Vagina (tissue), 2 donors: ENCODE measurements around the gene ZMYND8. TPM values are rescaled to one million over a fixed set of nuclear protein-coding genes. Genes with fewer than 3 reads are reported as not detected.

Source experiments
- DNase-seq, 2 donors: peaks; one replicate each; pipeline ENCODE4 v3.0.0-alpha.2; 2017; ENCODE audit errors: extremely low spot score in 2 of 2
- H3K27ac ChIP-seq: fragments of 200-600 bp; sonication (generic); one replicate; pipeline ENCODE4 v1.5.1; 2019
- H3K27me3 ChIP-seq: fragments of 200-600 bp; sonication (generic); one replicate; pipeline ENCODE4 v1.5.1; 2019
- H3K36me3 ChIP-seq, 2 donors: fragments of 200-600 bp; sonication (generic); one replicate each; pipeline ENCODE4 v1.5.1; 2017 to 2019
- H3K4me1 ChIP-seq: fragments of 200-600 bp; sonication (generic); one replicate; pipeline ENCODE4 v1.5.1; 2019
- H3K4me3 ChIP-seq, 2 donors: fragments of 200-600 bp; sonication (generic); 1 replicate in 1 of 2; 2 replicates in 1 of 2; pipeline ENCODE4 v1.5.1; 2016 to 2019
- H3K9me3 ChIP-seq: fragments of 200-600 bp; sonication (generic); one replicate; pipeline ENCODE4 v1.5.1; 2019
- CTCF ChIP-seq, 3 experiments: fragments of 450-650 bp in 2 of 3; fragments of 200-600 bp in 1 of 3; sonication (generic) in 1 of 3; IDR thresholded peaks; one replicate each; pipeline ENCODE4 v1.5.1; 2017 to 2019; ENCODE audit warnings: antibody characterized with exemption in 3 of 3, mild to moderate bottlenecking in 2 of 3, moderate library complexity in 2 of 3
- POLR2A ChIP-seq, 2 donors: fragments of 450-650 bp; IDR thresholded peaks; one replicate each; pipeline ENCODE4 v1.6.1; 2017; ENCODE audit warnings: antibody characterized with exemption in 2 of 2, mild to moderate bottlenecking in 2 of 2, moderate library complexity in 2 of 2
- POLR2AphosphoS5 ChIP-seq, 2 donors: sonication (generic); formaldehyde crosslinking; IDR thresholded peaks; one replicate each; pipeline ENCODE4 v1.9.0; 2017; ENCODE audit warnings: antibody characterized with exemption in 2 of 2, mild to moderate bottlenecking in 2 of 2, low read depth in 1 of 2; ENCODE audit not compliant: insufficient read depth in 1 of 2
- intact Hi-C: fragments of 100-400 bp; cut with DNase I; formaldehyde crosslinking; loops from one replicate; pipeline ENCODE4 v1.15.1; 2023
- total RNA-seq: library from RNA; depleted of rRNA; stranded (reverse); fragments of >200 nt; gene quantifications from one replicate; pipeline ENCODE4 v1.2.3, GENCODE V29; 2016

The ZMYND8 gene
- total RNA-seq, 1 donor from 2014 or later = 91.1 TPM

- H3K27ac ChIP-seq = no peak overlapping the region
- intact Hi-C loops = no loop called here
- no peaks in the 10 kb centered on the region for H3K9me3 ChIP-seq
- no peak for DNase-seq
- H3K4me1 ChIP-seq = no peaks in the 10 kb centered on the region
- TF ChIP-seq POLR2A (IDR thresholded peaks at IDR 0.05) (no peak), CTCF (IDR thresholded peaks at IDR 0.05) (no peak), POLR2AphosphoS5 (IDR thresholded peaks at IDR 0.05; ENCODE audit: insufficient read depth in 1 of 2, low read depth in 1 of 2) (no peak)
- H3K4me3 ChIP-seq = no peak overlapping the region
- H3K36me3 ChIP-seq = no peaks in the 10 kb centered on the region
- H3K27me3 ChIP-seq = no peaks in the 10 kb centered on the region
Measured at GRCh38 chr20:47202733-47203667, 153.5 kb downstream of the ZMYND8 start.

- Histone ChIP-seq H3K36me3 (no peaks in the 10 kb centered on the region), H3K27me3 (no peaks in the 10 kb centered on the region), H3K4me3 (no peak overlapping the region), H3K9me3 (no peaks in the 10 kb centered on the region), H3K4me1 (no peaks in the 10 kb centered on the region), H3K27ac (no peak overlapping the region)
- DNase-seq = no peak
- TF ChIP-seq POLR2A (IDR thresholded peaks at IDR 0.05) (no peak), CTCF (IDR thresholded peaks at IDR 0.05) (no peak), POLR2AphosphoS5 (IDR thresholded peaks at IDR 0.05; ENCODE audit: insufficient read depth in 1 of 2, low read depth in 1 of 2) (no peak)
- intact Hi-C loops = loop anchor here (2.0 kb wide), 1 partner anchor 52 kb away; no protein-coding TSS in a partner anchor
Measured at GRCh38 chr20:47201074-47201730, 155.3 kb downstream of the ZMYND8 start.

GRCh38 chr20:47198996-47199552, 157.4 kb downstream of the ZMYND8 start:
- intact Hi-C loops = loop anchor here (10.0 kb wide), 1 partner anchor 186 kb away; no protein-coding TSS in a partner anchor
- H3K27ac ChIP-seq = no peak overlapping the region
- no peaks in the 10 kb centered on the region for H3K4me1 ChIP-seq
- no peaks in the 10 kb centered on the region for H3K27me3 ChIP-seq
- no peaks in the 10 kb centered on the region for H3K36me3 ChIP-seq
- no peak overlapping the region for H3K4me3 ChIP-seq
- H3K9me3 ChIP-seq = no peaks in the 10 kb centered on the region
- DNase-seq = no peak
- TF ChIP-seq CTCF (IDR thresholded peaks at IDR 0.05) = no peak
- no peak for TF ChIP-seq POLR2AphosphoS5 (IDR thresholded peaks at IDR 0.05; ENCODE audit: insufficient read depth in 1 of 2, low read depth in 1 of 2)
- no peak for TF ChIP-seq POLR2A (IDR thresholded peaks at IDR 0.05)

GRCh38 chr20:47198254-47198671, 158.2 kb downstream of the ZMYND8 start:
- H3K27me3 ChIP-seq = no peaks in the 10 kb centered on the region
- H3K27ac ChIP-seq = no peak overlapping the region
- H3K36me3 ChIP-seq = no peaks in the 10 kb centered on the region
- no peak for DNase-seq
- H3K4me1 ChIP-seq = no peaks in the 10 kb centered on the region
- intact Hi-C loops = loop anchor here (10.0 kb wide), 1 partner anchor 187 kb away; no protein-coding TSS in a partner anchor
- TF ChIP-seq POLR2A (IDR thresholded peaks at IDR 0.05) (no peak), CTCF (IDR thresholded peaks at IDR 0.05) (no peak), POLR2AphosphoS5 (IDR thresholded peaks at IDR 0.05; ENCODE audit: insufficient read depth in 1 of 2, low read depth in 1 of 2) (no peak)
- H3K9me3 ChIP-seq = no peaks in the 10 kb centered on the region
- H3K4me3 ChIP-seq = no peak overlapping the region
